Stomach (tissue), 9 donors: ENCODE data around the gene UBAP2. TPM values are rescaled to one million over a fixed set of nuclear protein-coding genes. Genes with fewer than 3 reads are reported as not detected.

Experiments used
- DNase-seq, 2 donors: peaks; one replicate each; pipeline versions ENCODE4 v3.0.0 to v3.0.0-alpha.2; 2013 to 2019
- H3K27ac ChIP-seq, 5 donors: fragments of 200-600 bp in 4 of 5; sonication (generic) in 4 of 5; one replicate each; pipeline ENCODE4 v1.5.1; 2013 to 2019; ENCODE audit warnings: mild to moderate bottlenecking in 1 of 5, moderate library complexity in 1 of 5
- H3K27me3 ChIP-seq, 3 donors: fragments of 200-600 bp; sonication (generic); one replicate each; pipeline ENCODE4 v1.5.1; 2017 to 2019; ENCODE audit warnings: mixed run types in 1 of 3
- H3K36me3 ChIP-seq, 4 donors: fragments of 200-600 bp; sonication (generic); 1 replicate in 3 of 4; 2 replicates in 1 of 4; pipeline ENCODE4 v1.5.1; 2016 to 2019
- H3K4me1 ChIP-seq, 4 donors: fragments of 200-600 bp; sonication (generic); one replicate each; pipeline ENCODE4 v1.5.1; 2016 to 2019
- H3K4me3 ChIP-seq, 4 donors: fragments of 200-600 bp; sonication (generic) in 3 of 4; one replicate each; pipeline ENCODE4 v1.5.1; 2016 to 2019; ENCODE audit warnings: mild to moderate bottlenecking in 1 of 4
- H3K9me3 ChIP-seq, 4 donors: fragments of 200-600 bp; sonication (generic); one replicate each; pipeline ENCODE4 v1.5.1; 2016 to 2019
- EP300 ChIP-seq: sonication (generic); formaldehyde crosslinking; IDR thresholded peaks from one replicate; pipeline ENCODE4 v1.6.1; 2017; ENCODE audit warnings: antibody characterized with exemption
- POLR2A ChIP-seq, 4 donors: fragments of 450-650 bp; IDR thresholded peaks; one replicate each; pipeline ENCODE4 v1.6.1; 2016; ENCODE audit warnings: antibody characterized with exemption in 4 of 4, control low read depth in 2 of 4, mild to moderate bottlenecking in 1 of 4, moderate library complexity in 1 of 4
- POLR2AphosphoS5 ChIP-seq, 3 donors: sonication (generic); formaldehyde crosslinking; IDR thresholded peaks; one replicate each; pipeline ENCODE4 v1.6.1; 2016; ENCODE audit warnings: antibody characterized with exemption in 3 of 3
- WGBS, 5 donors: extraction: QIAGEN DNeasy Blood & Tissue Kit in 3 of 5; methylation state at CpG; one replicate each; pipeline versions ENCODE4 v1.1.5 to v1.1.7; 2013 to 2018; 5-methylcytosine and 5-hydroxymethylcytosine counted together
- intact Hi-C: fragments of 100-400 bp; cut with DNase I; formaldehyde crosslinking; loops from one replicate; pipeline ENCODE4 v1.15.1; 2023; ENCODE audit warnings: low total_unique reads
- polyA plus RNA-seq, 3 donors: library from polyadenylated mRNA; stranded (reverse); fragments of 200-250 nt; gene quantifications; one replicate each; pipeline ENCODE4 v1.2.3, GENCODE V29; 2013
- total RNA-seq, 5 donors: library from RNA; depleted of rRNA; stranded (reverse); fragments of >200 nt; gene quantifications; one replicate each; pipeline versions ENCODE4 v1.1.0 to v1.2.3, GENCODE V29; 2014 to 2016
- TF ChIP-seq, protein P1 (sequence below), 7 experiments: fragments of 450-650 bp in 4 of 7; fragments of 200-600 bp in 3 of 7; sonication (generic) in 3 of 7; IDR thresholded peaks; one replicate each; pipeline ENCODE4 v1.5.1; 2016 to 2019; ENCODE audit warnings: antibody characterized with exemption in 7 of 7, control low read depth in 2 of 7, mild to moderate bottlenecking in 1 of 7
- donor health status: healthy with polysubstance abuse.
- donor health status: Bipolar disorder and iron deficiency.
- donor health status: healthy.

UBAP2 gene
- total and polyA plus RNA-seq, 8 donors, result 7.0 to 82.9 (median 20.2) TPM

DNA sequence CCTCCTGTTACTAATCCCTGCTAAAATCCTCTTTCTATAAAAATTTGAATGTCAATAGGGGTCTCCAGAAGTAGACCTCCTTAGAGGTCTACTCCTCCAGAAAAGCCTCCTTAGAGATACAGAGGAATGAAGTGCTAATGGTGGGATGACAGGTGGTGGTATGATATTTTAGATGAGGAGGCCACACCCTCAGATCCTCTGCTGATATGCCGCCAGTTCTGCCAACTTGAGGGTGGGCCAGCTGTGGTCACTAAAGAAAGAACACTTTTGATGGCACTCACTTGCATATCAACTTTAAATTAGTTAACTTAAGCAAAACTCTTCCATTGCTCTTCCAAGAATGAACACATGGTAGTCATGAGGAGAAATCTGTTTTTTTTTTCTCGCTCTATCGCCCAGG is 16.9 kb upstream of the UBAP2 start:
- DNase-seq, result no peak
- whole genome bisulfite sequencing, 5 donors, result 91 to 97% (median 94%) methylated on average over 3 of the region's 3 CpGs
- Histone ChIP-seq H3K4me1 (peaks cover 0 to 3% (median 0%) of the 10 kb centered on the region in 4 donors), H3K36me3 (no peaks in the 10 kb centered on the region), H3K27ac (no peak overlapping the region), H3K9me3 (no peaks in the 10 kb centered on the region), H3K27me3 (no peaks in the 10 kb centered on the region), H3K4me3 (no peak overlapping the region)
- intact Hi-C loops, result no loop called here
- no peak for TF ChIP-seq POLR2AphosphoS5 (IDR thresholded peaks at IDR 0.05)
- TF ChIP-seq, protein P1, sequence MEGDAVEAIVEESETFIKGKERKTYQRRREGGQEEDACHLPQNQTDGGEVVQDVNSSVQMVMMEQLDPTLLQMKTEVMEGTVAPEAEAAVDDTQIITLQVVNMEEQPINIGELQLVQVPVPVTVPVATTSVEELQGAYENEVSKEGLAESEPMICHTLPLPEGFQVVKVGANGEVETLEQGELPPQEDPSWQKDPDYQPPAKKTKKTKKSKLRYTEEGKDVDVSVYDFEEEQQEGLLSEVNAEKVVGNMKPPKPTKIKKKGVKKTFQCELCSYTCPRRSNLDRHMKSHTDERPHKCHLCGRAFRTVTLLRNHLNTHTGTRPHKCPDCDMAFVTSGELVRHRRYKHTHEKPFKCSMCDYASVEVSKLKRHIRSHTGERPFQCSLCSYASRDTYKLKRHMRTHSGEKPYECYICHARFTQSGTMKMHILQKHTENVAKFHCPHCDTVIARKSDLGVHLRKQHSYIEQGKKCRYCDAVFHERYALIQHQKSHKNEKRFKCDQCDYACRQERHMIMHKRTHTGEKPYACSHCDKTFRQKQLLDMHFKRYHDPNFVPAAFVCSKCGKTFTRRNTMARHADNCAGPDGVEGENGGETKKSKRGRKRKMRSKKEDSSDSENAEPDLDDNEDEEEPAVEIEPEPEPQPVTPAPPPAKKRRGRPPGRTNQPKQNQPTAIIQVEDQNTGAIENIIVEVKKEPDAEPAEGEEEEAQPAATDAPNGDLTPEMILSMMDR (IDR thresholded peaks at IDR 0.05), result no peak

DNA sequence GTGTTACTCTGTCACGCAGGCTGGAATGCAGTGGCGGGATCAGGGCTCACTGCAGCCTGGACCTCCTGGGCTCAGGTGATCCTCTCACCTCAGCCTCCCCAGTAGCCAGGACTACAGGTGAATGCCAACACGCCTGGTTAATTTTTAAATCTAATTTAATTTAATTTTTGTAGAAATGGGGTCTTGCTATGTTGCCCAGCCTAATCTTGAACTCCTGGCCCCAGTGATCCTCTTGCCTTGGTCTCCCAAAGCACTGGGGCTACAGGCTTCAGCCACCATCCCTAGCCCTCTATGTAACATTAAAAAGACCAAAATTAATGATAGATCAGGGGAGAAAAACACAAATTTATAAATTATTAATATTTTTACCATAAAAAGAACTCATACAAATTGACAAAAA is 11.3 kb upstream of the UBAP2 start:
- Histone ChIP-seq H3K4me1 (no peaks in the 10 kb centered on the region), H3K9me3 (no peaks in the 10 kb centered on the region), H3K4me3 (no peak overlapping the region), H3K27ac (no peak overlapping the region), H3K27me3 (no peaks in the 10 kb centered on the region), H3K36me3 (no peaks in the 10 kb centered on the region)
- 78 to 91% (median 87%) methylated on average over 3 of the region's 3 CpGs for WGBS, 5 donors
- TF ChIP-seq EP300, result no peak
- TF ChIP-seq POLR2A (IDR thresholded peaks at IDR 0.05), result no peak
- TF ChIP-seq, protein P1 (IDR thresholded peaks at IDR 0.05), result no peak
- no peak for TF ChIP-seq POLR2AphosphoS5 (IDR thresholded peaks at IDR 0.05)
- no peak for DNase-seq
- intact Hi-C loops, result no loop called here

DNA sequence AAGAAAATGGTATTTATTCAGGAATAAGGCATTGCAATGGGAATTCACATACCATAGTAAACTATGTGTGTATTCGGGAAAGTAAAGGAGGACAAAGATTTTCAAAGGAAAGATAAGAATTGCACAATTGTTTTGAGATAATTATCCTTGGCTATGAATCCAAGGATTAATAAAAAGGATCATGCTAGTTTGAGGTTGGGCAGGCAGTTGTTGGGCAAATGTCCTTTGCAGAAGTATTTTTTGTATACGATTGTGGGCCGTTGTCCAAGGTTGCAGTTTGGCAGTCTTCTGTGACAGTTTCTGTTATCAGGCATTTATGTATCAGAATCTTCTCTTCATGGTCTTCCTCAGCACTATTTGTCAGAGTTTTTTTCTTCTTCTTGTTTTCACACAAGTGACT is 10.6 kb upstream of the UBAP2 start:
- H3K36me3 ChIP-seq, result no peaks in the 10 kb centered on the region
- no peak overlapping the region for H3K4me3 ChIP-seq
- TF ChIP-seq EP300 (no peak), POLR2A (IDR thresholded peaks at IDR 0.05) (no peak), POLR2AphosphoS5 (IDR thresholded peaks at IDR 0.05) (no peak)
- TF ChIP-seq, protein P1 (IDR thresholded peaks at IDR 0.05), result no peak
- WGBS, 5 donors, result 29 to 53% (median 39%) methylated on average over 3 of the region's 3 CpGs
- H3K9me3 ChIP-seq, result no peaks in the 10 kb centered on the region
- H3K27me3 ChIP-seq, result no peaks in the 10 kb centered on the region
- no peak for DNase-seq
- no peaks in the 10 kb centered on the region for H3K4me1 ChIP-seq
- intact Hi-C loops, result no loop called here
- H3K27ac ChIP-seq, result no peak overlapping the region

DNA sequence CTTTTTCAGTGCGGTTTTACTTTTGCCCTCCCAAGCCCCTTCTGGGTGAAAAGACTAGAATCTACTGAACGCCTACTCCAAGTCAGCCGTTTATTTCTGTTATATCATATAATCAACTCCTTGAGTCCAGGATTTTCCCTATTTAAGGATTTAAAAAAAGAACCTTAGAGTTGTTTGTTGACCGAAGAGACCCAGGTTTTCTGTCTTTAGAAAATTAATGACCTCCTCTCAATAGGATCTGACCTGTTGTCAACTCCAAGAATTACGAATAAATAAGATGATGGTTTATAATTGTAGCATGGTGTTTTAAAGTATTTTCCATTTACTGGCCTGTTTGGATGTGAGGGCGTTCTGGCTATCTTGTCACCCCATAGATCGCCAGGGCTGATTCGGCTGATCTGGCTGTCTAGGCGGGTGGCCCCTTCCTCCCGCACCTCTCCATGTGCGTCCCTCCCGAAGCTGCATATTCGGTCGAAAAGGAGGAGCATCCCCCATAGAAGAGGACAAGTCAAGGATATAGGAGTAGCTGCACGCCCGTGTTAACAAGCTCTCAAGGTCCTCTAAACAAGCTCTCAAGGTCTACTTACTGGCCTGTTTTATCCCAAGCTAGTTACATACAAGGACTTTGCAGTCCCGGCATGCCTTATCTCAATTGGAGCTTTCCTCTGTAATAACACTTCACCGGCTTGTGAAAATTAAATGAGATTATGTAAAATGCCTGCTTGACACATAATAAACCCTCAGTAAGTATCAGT is 1.1 kb upstream of the UBAP2 start:
- Histone ChIP-seq H3K4me3 (peak overlapping the region; percentile 83 to 89 (median 84)), H3K4me1 (peaks cover 17 to 44% (median 39%) of the 10 kb centered on the region in 4 donors), H3K27ac (peak overlapping the region; percentile 84 to 95 (median 93)), H3K27me3 (no peaks in the 10 kb centered on the region), H3K9me3 (no peaks in the 10 kb centered on the region), H3K36me3 (no peaks in the 10 kb centered on the region)
- intact Hi-C loops, result no loop called here
- peak; percentile 28 to 65 for DNase-seq
- WGBS, 5 donors, result 24 to 34% (median 25%) methylated on average over 18 of the region's 18 CpGs
- TF ChIP-seq POLR2A (IDR thresholded peaks at IDR 0.05) (no peak), POLR2AphosphoS5 (IDR thresholded peaks at IDR 0.05) (peak in 1 of 3 donors; percentile 2)
